Measurements from ENCODE around the gene PCGF3. TPM values are rescaled to one million over a fixed set of nuclear protein-coding genes. Genes with fewer than 3 reads are reported as not detected.

PCGF3 gene
- total RNA-seq, 1 experiment from 2014 or later: 31.5 TPM

DNA sequence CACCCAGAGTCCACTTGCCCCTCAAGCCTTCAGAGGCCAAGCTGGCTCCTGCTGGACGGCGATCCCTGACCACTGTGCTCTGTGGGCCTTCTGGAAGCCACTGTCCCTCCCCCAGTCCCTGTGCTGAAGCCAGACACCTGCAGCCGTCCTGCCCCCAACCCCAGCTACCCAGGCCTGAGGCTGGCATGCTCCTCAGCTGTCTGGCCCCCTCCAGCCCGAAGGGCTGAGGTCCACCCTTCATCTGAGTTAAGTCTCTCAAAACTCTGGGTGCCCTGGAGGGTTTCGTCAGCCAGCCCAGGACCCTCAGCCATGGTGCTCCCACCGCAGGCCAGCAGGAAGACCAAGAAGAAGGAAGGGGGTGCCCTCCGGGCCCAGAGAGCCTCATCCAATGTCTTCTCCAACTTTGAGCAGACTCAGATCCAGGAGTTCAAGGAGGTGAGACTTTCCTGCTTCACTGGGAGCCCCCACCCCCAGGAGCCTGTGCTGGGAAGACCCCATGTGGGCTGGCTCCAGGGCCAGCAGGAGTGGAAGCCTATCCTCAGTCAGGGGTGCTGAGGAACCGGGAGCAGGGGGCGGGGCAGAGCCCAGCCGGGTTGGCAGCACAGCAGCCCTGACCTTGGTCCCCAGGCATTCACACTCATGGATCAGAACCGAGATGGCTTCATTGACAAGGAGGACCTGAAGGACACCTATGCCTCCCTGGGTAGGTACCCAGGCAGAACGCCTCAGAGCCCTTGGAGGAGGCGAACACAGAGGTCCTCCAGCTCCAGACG, 27.1 kb upstream of the PCGF3 start:
- no TSS peak for BruUV-seq (replicated peaks)
- Histone ChIP-seq H3K27ac (ENCODE audit: low read length) (peak overlapping the region; percentile 33; the same call in 1 of the 2 replicates), H3K4me2 (ENCODE audit: low read length) (0 out of 2 replicates have a peak overlapping the region, but pooled peaks have one; percentile 50), H3K27me3 (ENCODE audit: low read length) (no peaks in the 10 kb centered on the region), H3K9me3 (ENCODE audit: low read length) (no peaks in the 10 kb centered on the region), H4K20me1 (ENCODE audit: low read length) (no peaks in the 10 kb centered on the region), H3K4me3 (ENCODE audit: low read length) (no peak overlapping the region), H3K9me2 (replicated peaks; ENCODE audit: low read length) (no peaks in the 10 kb centered on the region), H3K79me2 (ENCODE audit: low read length) (peaks cover 13% of the 10 kb centered on the region), H3K9ac (ENCODE audit: low read length) (no peak overlapping the region), H3F3A (ENCODE audit: low read length, unreplicated experiment) (no peaks in the 10 kb centered on the region), H3K4me1 (ENCODE audit: insufficient read depth, low read length) (peaks cover 28% of the 10 kb centered on the region), H3K36me3 (ENCODE audit: low read depth, low read length) (no peaks in the 10 kb centered on the region), H2AFZ (ENCODE audit: low read length) (no peak overlapping the region)
- TF ChIP-seq EZH2 (IDR thresholded peaks at IDR 0.05; ENCODE audit: low read length, unreplicated experiment): no peak
- no peak for TF ChIP-seq CTCF (conservative IDR thresholded peaks at IDR 0.05; ENCODE audit: low read depth, low read length)
- no peak for TF ChIP-seq EZH2phosphoT487 (IDR thresholded peaks at IDR 0.05; ENCODE audit: borderline replicate concordance, low read length)
- intact Hi-C loops (cut with micrococcal nuclease): no loop called here
- DNase-seq (no peak), ATAC-seq (no peak)
- ChIA-PET POLR2A (ENCODE audit: unreplicated experiment) (no interaction called here), CTCF (no interaction called here)

DNA sequence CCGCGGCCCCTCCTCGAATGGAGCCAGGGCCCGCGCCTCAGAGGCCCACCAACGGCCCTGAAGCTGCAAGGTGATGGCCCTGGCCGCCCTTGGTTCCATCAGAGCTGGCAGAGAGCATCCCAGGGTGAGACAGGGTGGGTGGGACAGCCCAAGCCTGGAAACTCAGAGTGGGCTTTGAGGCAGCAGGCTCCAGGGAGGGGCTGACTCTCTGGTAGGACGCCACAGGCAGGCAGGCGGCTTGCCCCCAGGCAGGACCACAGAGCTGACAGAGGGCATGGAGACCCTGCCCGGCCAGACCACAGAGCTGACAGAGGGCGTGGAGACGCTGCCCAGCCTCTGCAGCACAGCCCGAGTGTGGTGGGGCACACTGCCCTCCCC, 26.5 kb upstream of the PCGF3 start:
- Histone ChIP-seq H3K27ac (ENCODE audit: low read length) (no peak overlapping the region), H3K4me2 (ENCODE audit: low read length) (no peak overlapping the region), H3K9ac (ENCODE audit: low read length) (no peak overlapping the region), H3K36me3 (ENCODE audit: low read depth, low read length) (no peaks in the 10 kb centered on the region), H3F3A (ENCODE audit: low read length, unreplicated experiment) (no peaks in the 10 kb centered on the region), H3K9me3 (ENCODE audit: low read length) (no peaks in the 10 kb centered on the region), H3K27me3 (ENCODE audit: low read length) (no peaks in the 10 kb centered on the region), H3K9me2 (replicated peaks; ENCODE audit: low read length) (no peaks in the 10 kb centered on the region), H3K79me2 (ENCODE audit: low read length) (peaks cover 10% of the 10 kb centered on the region), H2AFZ (ENCODE audit: low read length) (no peak overlapping the region), H3K4me3 (ENCODE audit: low read length) (no peak overlapping the region), H4K20me1 (ENCODE audit: low read length) (no peaks in the 10 kb centered on the region), H3K4me1 (ENCODE audit: insufficient read depth, low read length) (peaks cover 28% of the 10 kb centered on the region)
- BruUV-seq (replicated peaks): no TSS peak
- no peak for ATAC-seq
- intact Hi-C loops (cut with micrococcal nuclease): no loop called here
- ChIA-PET CTCF (no interaction called here), POLR2A (ENCODE audit: unreplicated experiment) (no interaction called here)
- TF ChIP-seq EZH2 (IDR thresholded peaks at IDR 0.05; ENCODE audit: low read length, unreplicated experiment): no peak
- no peak for TF ChIP-seq CTCF (conservative IDR thresholded peaks at IDR 0.05; ENCODE audit: low read depth, low read length)
- no peak for TF ChIP-seq EZH2phosphoT487 (IDR thresholded peaks at IDR 0.05; ENCODE audit: borderline replicate concordance, low read length)
- no peak for DNase-seq

GRCh38 chr4:679629-680028, 26.0 kb upstream of the PCGF3 start:
- CTCF ChIA-PET: no interaction called here
- no peak overlapping the region for H3K4me3 ChIP-seq (ENCODE audit: low read length)
- no peaks in the 10 kb centered on the region for H3F3A ChIP-seq (ENCODE audit: low read length, unreplicated experiment)
- H3K9ac ChIP-seq (ENCODE audit: low read length): no peak overlapping the region
- no peaks in the 10 kb centered on the region for H3K36me3 ChIP-seq (ENCODE audit: low read depth, low read length)
- H4K20me1 ChIP-seq (ENCODE audit: low read length): no peaks in the 10 kb centered on the region
- ATAC-seq (no peak), DNase-seq (no peak)
- POLR2A ChIA-PET (ENCODE audit: unreplicated experiment): no interaction called here
- H3K27ac ChIP-seq (ENCODE audit: low read length): no peak overlapping the region
- BruUV-seq (replicated peaks): no TSS peak
- intact Hi-C loops (cut with micrococcal nuclease): no loop called here
- TF ChIP-seq EZH2phosphoT487 (IDR thresholded peaks at IDR 0.05; ENCODE audit: borderline replicate concordance, low read length): no peak
- no peak for TF ChIP-seq EZH2 (IDR thresholded peaks at IDR 0.05; ENCODE audit: low read length, unreplicated experiment)
- no peak for TF ChIP-seq CTCF (conservative IDR thresholded peaks at IDR 0.05; ENCODE audit: low read depth, low read length)
- no peak overlapping the region for H2AFZ ChIP-seq (ENCODE audit: low read length)
- H3K27me3 ChIP-seq (ENCODE audit: low read length): no peaks in the 10 kb centered on the region
- H3K4me1 ChIP-seq (ENCODE audit: insufficient read depth, low read length): peaks cover 28% of the 10 kb centered on the region
- H3K79me2 ChIP-seq (ENCODE audit: low read length): peaks cover 8% of the 10 kb centered on the region
- no peaks in the 10 kb centered on the region for H3K9me3 ChIP-seq (ENCODE audit: low read length)
- no peaks in the 10 kb centered on the region for H3K9me2 ChIP-seq (replicated peaks; ENCODE audit: low read length)
- H3K4me2 ChIP-seq (ENCODE audit: low read length): no peak overlapping the region
